ENCODE data around the gene DPYD.

DPYD gene

GRCh38 chr1:97170300-97170699, 750.5 kb downstream of the DPYD start:
- no peak overlapping the region for H3K27ac ChIP-seq (ENCODE audit: low read length)
- no peak overlapping the region for H3K4me3 ChIP-seq (ENCODE audit: low read length)
- no peaks in the 10 kb centered on the region for H3K36me3 ChIP-seq (ENCODE audit: control insufficient read depth, insufficient read depth, low read length)
- WGBS (ENCODE audit: insufficient coverage, insufficient read length), result no CpG with 5 or more reads among the region's 2 CpGs
- no peaks in the 10 kb centered on the region for H3K4me1 ChIP-seq (ENCODE audit: control insufficient read depth, insufficient read depth, low read length)
- no peaks in the 10 kb centered on the region for H3K27me3 ChIP-seq (ENCODE audit: control insufficient read depth, insufficient read depth, low read length)
- no peaks in the 10 kb centered on the region for H3K9me3 ChIP-seq (ENCODE audit: control insufficient read depth, insufficient read depth, low read length)
- DNase-seq (ENCODE audit: low read depth, low spot score), result no peak

DNA sequence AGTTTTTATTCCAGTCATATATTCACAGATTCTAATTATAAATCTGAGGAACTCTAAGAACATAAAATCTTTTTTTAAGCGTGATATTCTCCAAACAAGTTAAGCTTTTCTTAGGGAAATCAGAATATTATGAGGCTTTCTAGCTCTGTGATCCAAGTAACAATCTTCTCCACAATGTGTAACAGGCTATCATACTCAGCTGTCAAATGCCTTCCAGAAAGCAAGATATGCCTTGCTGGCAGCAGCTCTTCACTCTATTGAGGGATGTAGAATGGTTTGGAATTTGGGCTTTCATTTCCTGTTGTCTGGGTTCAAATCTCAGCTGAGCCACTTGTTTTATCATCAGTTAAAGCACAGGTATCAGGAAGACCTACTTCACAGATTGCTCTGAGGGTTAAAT, 752.8 kb downstream of the DPYD start:
- Histone ChIP-seq H3K9me3 (ENCODE audit: control insufficient read depth, insufficient read depth, low read length) (no peaks in the 10 kb centered on the region), H3K27me3 (ENCODE audit: control insufficient read depth, insufficient read depth, low read length) (no peaks in the 10 kb centered on the region), H3K36me3 (ENCODE audit: control insufficient read depth, insufficient read depth, low read length) (no peaks in the 10 kb centered on the region), H3K27ac (ENCODE audit: low read length) (no peak overlapping the region), H3K4me1 (ENCODE audit: control insufficient read depth, insufficient read depth, low read length) (no peaks in the 10 kb centered on the region), H3K4me3 (ENCODE audit: low read length) (no peak overlapping the region)
- no CpG with 5 or more reads among the region's 1 CpG for WGBS (ENCODE audit: insufficient coverage, insufficient read length)
- DNase-seq (ENCODE audit: low read depth, low spot score), result no peak

- Histone ChIP-seq H3K9me3 (ENCODE audit: control insufficient read depth, insufficient read depth, low read length) (no peaks in the 10 kb centered on the region), H3K27ac (ENCODE audit: low read length) (no peak overlapping the region), H3K4me3 (ENCODE audit: low read length) (no peak overlapping the region), H3K36me3 (ENCODE audit: control insufficient read depth, insufficient read depth, low read length) (no peaks in the 10 kb centered on the region), H3K27me3 (ENCODE audit: control insufficient read depth, insufficient read depth, low read length) (no peaks in the 10 kb centered on the region), H3K4me1 (ENCODE audit: control insufficient read depth, insufficient read depth, low read length) (no peaks in the 10 kb centered on the region)
- DNase-seq (ENCODE audit: low read depth, low spot score), result no peak
- no CpG with 5 or more reads among the region's 2 CpGs for WGBS (ENCODE audit: insufficient coverage, insufficient read length)
Measured at GRCh38 chr1:97167246-97167645, 753.6 kb downstream of the DPYD start.

GRCh38 chr1:97166626-97167025, 754.2 kb downstream of the DPYD start:
- DNase-seq (ENCODE audit: low read depth, low spot score), result no peak
- H3K27ac ChIP-seq (ENCODE audit: low read length), result no peak overlapping the region
- H3K27me3 ChIP-seq (ENCODE audit: control insufficient read depth, insufficient read depth, low read length), result no peaks in the 10 kb centered on the region
- H3K4me3 ChIP-seq (ENCODE audit: low read length), result no peak overlapping the region
- no peaks in the 10 kb centered on the region for H3K4me1 ChIP-seq (ENCODE audit: control insufficient read depth, insufficient read depth, low read length)
- no peaks in the 10 kb centered on the region for H3K36me3 ChIP-seq (ENCODE audit: control insufficient read depth, insufficient read depth, low read length)
- H3K9me3 ChIP-seq (ENCODE audit: control insufficient read depth, insufficient read depth, low read length), result no peaks in the 10 kb centered on the region
- no CpG with 5 or more reads among the region's 1 CpG for WGBS (ENCODE audit: insufficient coverage, insufficient read length)

- Histone ChIP-seq H3K4me3 (ENCODE audit: low read length) (no peak overlapping the region), H3K27ac (ENCODE audit: low read length) (no peak overlapping the region), H3K36me3 (ENCODE audit: control insufficient read depth, insufficient read depth, low read length) (no peaks in the 10 kb centered on the region), H3K9me3 (ENCODE audit: control insufficient read depth, insufficient read depth, low read length) (no peaks in the 10 kb centered on the region), H3K27me3 (ENCODE audit: control insufficient read depth, insufficient read depth, low read length) (no peaks in the 10 kb centered on the region), H3K4me1 (ENCODE audit: control insufficient read depth, insufficient read depth, low read length) (no peaks in the 10 kb centered on the region)
- no CpG with 5 or more reads among the region's 1 CpG for WGBS (ENCODE audit: insufficient coverage, insufficient read length)
- no peak for DNase-seq (ENCODE audit: low read depth, low spot score)
Measured at GRCh38 chr1:97164276-97164639, 756.6 kb downstream of the DPYD start.

DNA sequence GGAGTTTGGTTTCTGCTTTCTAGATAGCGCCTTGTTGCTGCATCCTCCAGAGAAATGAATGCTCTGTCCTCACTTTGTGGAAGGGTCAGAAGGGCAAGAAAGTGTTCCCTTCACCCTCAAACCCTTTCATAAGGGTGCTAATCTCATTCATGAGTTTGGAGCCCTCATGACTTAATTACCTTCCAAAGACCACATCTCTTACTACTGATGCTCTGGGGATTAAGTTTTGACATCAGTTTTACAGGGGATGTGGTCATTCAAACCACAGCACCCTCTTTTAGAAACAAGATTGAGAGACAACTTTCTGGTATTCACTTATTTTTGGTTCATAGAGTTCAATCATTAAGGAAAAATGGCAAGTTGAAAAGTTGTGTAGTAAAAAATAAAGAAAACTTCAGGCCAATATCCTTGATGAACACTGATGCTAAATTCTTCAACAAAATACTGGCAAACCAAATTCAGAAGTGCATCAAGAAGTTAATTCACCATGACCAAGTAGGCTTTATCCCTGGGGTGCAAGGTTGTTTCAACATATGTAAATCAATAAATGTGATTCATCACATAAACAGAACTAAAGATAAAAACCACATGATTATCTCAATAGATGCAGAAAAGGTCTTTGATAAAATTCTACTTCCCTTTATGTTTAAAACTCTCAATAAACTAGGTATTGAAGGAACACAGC, 757.1 kb downstream of the DPYD start:
- H3K27ac ChIP-seq (ENCODE audit: low read length), result no peak overlapping the region
- WGBS (ENCODE audit: insufficient coverage, insufficient read length), result no CpG with 5 or more reads among the region's 1 CpG
- H3K9me3 ChIP-seq (ENCODE audit: control insufficient read depth, insufficient read depth, low read length), result no peaks in the 10 kb centered on the region
- no peak for DNase-seq (ENCODE audit: low read depth, low spot score)
- H3K27me3 ChIP-seq (ENCODE audit: control insufficient read depth, insufficient read depth, low read length), result no peaks in the 10 kb centered on the region
- no peak overlapping the region for H3K4me3 ChIP-seq (ENCODE audit: low read length)
- no peaks in the 10 kb centered on the region for H3K36me3 ChIP-seq (ENCODE audit: control insufficient read depth, insufficient read depth, low read length)
- no peaks in the 10 kb centered on the region for H3K4me1 ChIP-seq (ENCODE audit: control insufficient read depth, insufficient read depth, low read length)

- Histone ChIP-seq H3K4me3 (ENCODE audit: low read length) (no peak overlapping the region), H3K27ac (ENCODE audit: low read length) (no peak overlapping the region), H3K9me3 (ENCODE audit: control insufficient read depth, insufficient read depth, low read length) (no peaks in the 10 kb centered on the region), H3K27me3 (ENCODE audit: control insufficient read depth, insufficient read depth, low read length) (no peaks in the 10 kb centered on the region), H3K36me3 (ENCODE audit: control insufficient read depth, insufficient read depth, low read length) (no peaks in the 10 kb centered on the region), H3K4me1 (ENCODE audit: control insufficient read depth, insufficient read depth, low read length) (no peaks in the 10 kb centered on the region)
- DNase-seq (ENCODE audit: low read depth, low spot score), result no peak
- WGBS (ENCODE audit: insufficient coverage, insufficient read length), result no CpG with 5 or more reads among the region's 4 CpGs
Measured at GRCh38 chr1:97160818-97161217, 760.0 kb downstream of the DPYD start.

- no peak for DNase-seq (ENCODE audit: low read depth, low spot score)
- Histone ChIP-seq H3K27me3 (ENCODE audit: control insufficient read depth, insufficient read depth, low read length) (no peaks in the 10 kb centered on the region), H3K27ac (ENCODE audit: low read length) (no peak overlapping the region), H3K4me1 (ENCODE audit: control insufficient read depth, insufficient read depth, low read length) (no peaks in the 10 kb centered on the region), H3K36me3 (ENCODE audit: control insufficient read depth, insufficient read depth, low read length) (no peaks in the 10 kb centered on the region), H3K4me3 (ENCODE audit: low read length) (no peak overlapping the region), H3K9me3 (ENCODE audit: control insufficient read depth, insufficient read depth, low read length) (no peaks in the 10 kb centered on the region)
Measured at GRCh38 chr1:97159342-97159741, 761.5 kb downstream of the DPYD start.

GRCh38 chr1:97158691-97159096, 762.1 kb downstream of the DPYD start:
- H3K27ac ChIP-seq (ENCODE audit: low read length), result no peak overlapping the region

DNA sequence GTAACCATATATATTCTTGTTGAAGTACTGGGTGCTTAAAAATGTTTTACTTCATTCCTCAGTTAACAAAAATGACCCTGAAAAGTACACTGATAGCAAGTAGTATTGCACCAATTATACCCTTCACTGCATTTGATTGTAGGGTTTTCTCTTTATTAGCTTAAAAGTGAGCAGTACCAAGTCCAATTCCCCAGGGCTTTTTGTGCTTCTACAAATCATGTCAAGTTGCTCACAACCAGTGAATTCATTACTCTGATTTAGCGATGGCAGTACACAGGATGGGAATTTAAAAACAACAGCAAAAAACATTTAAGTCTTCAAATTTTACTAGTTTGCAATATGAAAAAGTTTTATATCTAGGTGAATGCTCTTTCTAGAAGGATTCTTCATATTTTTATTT, 762.8 kb downstream of the DPYD start:
- no peaks in the 10 kb centered on the region for H3K36me3 ChIP-seq (ENCODE audit: control insufficient read depth, insufficient read depth, low read length)
- H3K27ac ChIP-seq (ENCODE audit: low read length), result no peak overlapping the region
- no peaks in the 10 kb centered on the region for H3K9me3 ChIP-seq (ENCODE audit: control insufficient read depth, insufficient read depth, low read length)
- WGBS (ENCODE audit: insufficient coverage, insufficient read length), result no CpG with 5 or more reads among the region's 1 CpG
- no peak overlapping the region for H3K4me3 ChIP-seq (ENCODE audit: low read length)
- H3K4me1 ChIP-seq (ENCODE audit: control insufficient read depth, insufficient read depth, low read length), result no peaks in the 10 kb centered on the region
- DNase-seq (ENCODE audit: low read depth, low spot score), result no peak
- H3K27me3 ChIP-seq (ENCODE audit: control insufficient read depth, insufficient read depth, low read length), result no peaks in the 10 kb centered on the region

More at GRCh38 chr1:97158691-97159096, 762.1 kb downstream of the DPYD start:
- no CpG with 5 or more reads among the region's 1 CpG for WGBS (ENCODE audit: insufficient coverage, insufficient read length)
- H3K4me3 ChIP-seq (ENCODE audit: low read length), result no peak overlapping the region
- H3K9me3 ChIP-seq (ENCODE audit: control insufficient read depth, insufficient read depth, low read length), result no peaks in the 10 kb centered on the region
- no peaks in the 10 kb centered on the region for H3K27me3 ChIP-seq (ENCODE audit: control insufficient read depth, insufficient read depth, low read length)
- no peak for DNase-seq (ENCODE audit: low read depth, low spot score)
- H3K4me1 ChIP-seq (ENCODE audit: control insufficient read depth, insufficient read depth, low read length), result no peaks in the 10 kb centered on the region
- H3K36me3 ChIP-seq (ENCODE audit: control insufficient read depth, insufficient read depth, low read length), result no peaks in the 10 kb centered on the region

- Histone ChIP-seq H3K4me1 (ENCODE audit: control insufficient read depth, insufficient read depth, low read length) (no peaks in the 10 kb centered on the region), H3K36me3 (ENCODE audit: control insufficient read depth, insufficient read depth, low read length) (no peaks in the 10 kb centered on the region), H3K27me3 (ENCODE audit: control insufficient read depth, insufficient read depth, low read length) (no peaks in the 10 kb centered on the region), H3K27ac (ENCODE audit: low read length) (no peak overlapping the region), H3K9me3 (ENCODE audit: control insufficient read depth, insufficient read depth, low read length) (no peaks in the 10 kb centered on the region), H3K4me3 (ENCODE audit: low read length) (no peak overlapping the region)
- no peak for DNase-seq (ENCODE audit: low read depth, low spot score)
Measured at GRCh38 chr1:97151651-97152050, 769.2 kb downstream of the DPYD start.
